HG03575 (cell line): ENCODE data around the gene SMPDL3B.

Experiments used
- ATAC-seq: cut with Tn5 transposase; IDR thresholded peaks from one replicate; pipeline ENCODE4 v1.9.1; 2021; ENCODE audit not compliant: unreplicated experiment, insufficient number of reproducible peaks, low FRiP score; ENCODE audit errors: extremely low read depth

The SMPDL3B gene

DNA sequence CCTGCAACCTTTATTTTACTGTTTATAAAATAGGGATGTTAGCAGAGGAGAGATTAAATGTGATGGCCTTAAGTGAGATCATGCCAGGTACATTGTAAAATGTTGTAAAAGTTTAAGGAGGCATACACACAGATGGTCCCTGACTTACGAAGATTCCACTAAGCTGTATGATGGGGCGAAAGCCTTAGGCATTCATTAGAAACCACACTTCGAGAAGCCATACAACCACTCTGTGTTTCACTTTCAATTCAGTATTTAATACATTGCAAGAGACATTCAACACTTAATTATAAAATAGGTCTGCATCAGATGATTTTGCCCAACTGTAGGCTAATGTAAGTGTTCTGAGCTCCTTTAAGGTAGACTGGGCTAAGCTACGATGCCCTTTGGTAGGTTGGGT, 3.7 kb downstream of the SMPDL3B start:
- ATAC-seq, result no peak

DNA sequence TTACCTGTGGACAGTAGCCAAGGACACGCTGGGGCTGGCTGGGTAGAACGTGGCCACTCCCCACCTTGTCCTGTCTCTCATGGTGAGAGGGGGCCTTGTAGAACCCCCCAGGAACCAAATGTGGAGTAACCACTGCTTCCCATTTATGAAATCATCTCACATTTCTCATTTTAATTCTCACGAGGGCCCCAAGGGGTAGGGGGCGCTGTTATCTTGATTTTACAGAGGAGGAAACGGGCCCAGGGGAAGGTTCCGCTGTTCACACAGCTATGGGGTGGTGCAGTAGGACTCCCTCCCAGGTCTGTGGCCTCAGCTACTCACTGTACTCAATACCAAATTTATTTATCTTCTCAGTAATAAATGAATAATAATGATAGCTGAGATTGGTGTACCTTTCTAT, 5.5 kb downstream of the SMPDL3B start:
- no peak for ATAC-seq

DNA sequence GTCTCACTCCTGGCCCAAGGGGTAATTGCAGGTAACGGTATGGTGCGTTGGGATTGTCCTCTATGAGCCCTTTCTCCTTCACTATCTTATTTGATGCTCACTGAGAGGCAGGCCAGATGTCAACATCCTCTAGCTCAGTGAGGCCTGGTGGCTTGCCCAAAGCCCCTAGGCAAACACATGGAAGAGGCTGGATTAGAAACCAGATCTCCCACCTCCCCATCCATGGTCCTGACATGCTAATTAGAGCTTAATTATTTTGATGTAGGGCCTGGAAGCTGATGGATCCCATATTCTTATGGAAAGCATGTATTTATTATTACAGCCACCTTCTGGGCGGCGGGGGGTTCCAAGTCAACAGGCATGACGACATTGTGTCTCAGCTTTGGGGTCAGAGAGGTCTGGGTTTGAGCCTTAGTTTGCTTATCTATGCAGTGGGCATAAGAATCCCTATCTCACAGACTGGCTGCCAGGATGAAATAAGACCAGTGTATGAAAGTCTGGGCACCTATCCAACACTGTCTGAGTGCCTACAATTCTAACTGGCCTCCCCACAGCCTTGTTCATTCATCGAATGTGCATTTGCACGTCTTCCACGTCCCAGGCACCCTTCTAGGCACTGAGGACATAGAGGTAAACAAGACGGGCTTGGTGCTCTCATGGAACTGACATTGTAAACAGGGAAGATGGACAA, 6.2 kb downstream of the SMPDL3B start:
- ATAC-seq, result no peak

DNA sequence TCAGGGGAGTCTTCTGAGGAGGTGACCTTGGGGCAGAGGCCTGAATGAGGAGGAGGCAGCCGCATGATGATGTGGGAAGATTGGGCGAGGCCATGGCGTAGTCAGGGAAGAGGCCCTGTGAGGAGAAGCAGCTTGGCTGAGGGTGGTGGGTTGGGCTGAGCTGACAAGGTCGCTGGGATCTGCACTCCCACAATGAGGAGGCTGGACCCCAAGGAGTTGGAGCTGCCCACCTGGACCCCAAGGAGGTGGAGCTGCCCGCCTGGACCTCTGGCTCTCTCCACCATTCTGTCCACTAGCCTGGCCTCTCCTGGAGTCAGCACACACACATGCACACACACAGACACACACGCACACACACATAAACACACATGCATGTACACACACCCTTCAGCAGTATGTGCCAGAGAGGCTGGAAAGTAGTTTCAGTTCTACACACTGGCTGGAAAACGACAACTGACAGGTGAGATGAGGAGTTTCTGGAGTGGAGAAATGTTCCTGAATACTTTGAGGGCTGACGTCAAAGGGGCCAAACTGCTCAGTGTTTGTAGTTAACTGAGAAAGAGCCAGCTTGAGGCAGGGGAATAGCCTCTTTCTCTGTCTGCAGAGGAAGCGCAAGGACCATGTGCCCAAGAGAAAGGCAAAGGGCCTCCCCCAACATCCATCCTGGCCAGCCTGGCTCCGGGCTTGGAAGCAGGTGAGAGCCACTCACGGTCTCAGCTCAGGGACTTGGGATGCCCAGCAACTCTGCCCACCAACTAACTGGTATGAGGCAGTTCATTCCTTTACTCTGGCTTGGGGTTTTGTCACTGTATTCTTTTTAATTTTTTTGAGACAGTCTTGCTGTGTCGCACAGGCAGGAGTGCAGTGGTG, 7.1 kb downstream of the SMPDL3B start:
- ATAC-seq, result no peak

DNA sequence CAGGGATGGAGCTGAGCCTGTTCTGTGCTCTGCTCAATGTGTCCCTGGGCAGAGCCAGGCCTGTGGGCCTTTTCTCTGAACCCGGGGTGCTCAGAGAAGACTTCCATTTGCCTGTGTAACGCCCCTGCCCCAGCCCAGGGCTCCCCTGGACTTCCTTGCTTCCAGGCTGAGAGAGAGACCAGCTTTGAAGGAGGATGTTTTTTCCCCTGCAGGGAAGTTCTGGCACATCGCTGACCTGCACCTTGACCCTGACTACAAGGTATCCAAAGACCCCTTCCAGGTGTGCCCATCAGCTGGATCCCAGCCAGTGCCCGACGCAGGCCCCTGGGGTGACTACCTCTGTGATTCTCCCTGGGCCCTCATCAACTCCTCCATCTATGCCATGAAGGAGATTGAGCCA, 10.2 kb downstream of the SMPDL3B start:
- no peak for ATAC-seq

DNA sequence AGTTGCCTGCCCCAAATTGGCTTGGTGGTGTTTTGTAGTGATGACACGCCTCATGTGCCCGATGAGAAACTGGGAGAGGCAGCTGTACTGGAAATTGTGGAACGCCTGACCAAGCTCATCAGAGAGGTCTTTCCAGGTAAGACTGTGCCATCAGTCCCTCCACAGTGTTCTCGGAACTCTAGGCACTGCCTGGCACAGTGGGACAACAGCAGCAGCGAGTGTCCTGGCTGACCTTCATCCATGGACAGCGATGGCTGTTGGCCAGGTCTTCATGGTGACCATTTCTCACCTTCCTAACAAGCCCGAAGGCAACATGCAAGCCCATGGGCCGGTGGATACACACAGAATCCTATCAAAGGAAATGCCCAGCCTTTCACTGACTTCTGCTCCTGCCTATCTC, 14.2 kb downstream of the SMPDL3B start:
- no peak for ATAC-seq

DNA sequence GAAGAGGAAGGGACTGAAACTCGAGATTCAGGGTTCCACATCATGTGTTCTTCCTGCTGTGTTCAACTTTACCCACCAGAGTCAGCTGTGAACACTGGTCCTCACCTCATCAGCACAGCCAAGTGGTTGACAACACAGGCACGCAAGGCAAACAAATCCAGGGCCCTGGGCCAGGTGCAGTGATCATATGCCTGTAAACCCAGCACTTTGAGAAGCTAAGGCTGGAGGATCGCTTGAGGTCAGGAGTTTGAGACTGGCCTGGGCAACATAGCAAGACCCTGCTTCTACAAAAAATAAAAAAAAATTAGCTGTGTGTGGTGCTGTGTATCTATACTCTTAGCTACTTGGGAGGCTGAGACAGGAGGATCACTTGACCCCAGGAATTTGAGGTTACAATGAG, 16.6 kb downstream of the SMPDL3B start:
- no peak for ATAC-seq

DNA sequence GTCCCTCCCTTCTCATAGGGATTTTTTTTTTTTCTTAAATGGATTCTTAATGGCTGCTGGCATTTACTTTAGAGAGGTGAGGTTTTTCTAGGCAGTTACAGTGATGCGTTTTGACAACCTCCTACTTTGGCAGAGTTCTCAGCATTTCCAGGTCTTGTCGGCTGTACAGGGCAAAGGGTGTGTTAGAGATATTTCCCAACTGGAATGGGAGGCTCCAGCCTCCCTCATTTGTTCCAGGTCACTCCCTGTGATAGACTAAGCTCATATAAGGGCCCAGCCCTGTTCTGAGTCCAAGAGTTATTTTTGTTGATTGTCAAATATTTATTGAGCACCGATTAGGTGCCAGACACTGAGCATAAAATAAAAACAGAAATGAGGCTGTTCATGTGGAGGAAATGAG, 17.3 kb downstream of the SMPDL3B start:
- no peak for ATAC-seq

DNA sequence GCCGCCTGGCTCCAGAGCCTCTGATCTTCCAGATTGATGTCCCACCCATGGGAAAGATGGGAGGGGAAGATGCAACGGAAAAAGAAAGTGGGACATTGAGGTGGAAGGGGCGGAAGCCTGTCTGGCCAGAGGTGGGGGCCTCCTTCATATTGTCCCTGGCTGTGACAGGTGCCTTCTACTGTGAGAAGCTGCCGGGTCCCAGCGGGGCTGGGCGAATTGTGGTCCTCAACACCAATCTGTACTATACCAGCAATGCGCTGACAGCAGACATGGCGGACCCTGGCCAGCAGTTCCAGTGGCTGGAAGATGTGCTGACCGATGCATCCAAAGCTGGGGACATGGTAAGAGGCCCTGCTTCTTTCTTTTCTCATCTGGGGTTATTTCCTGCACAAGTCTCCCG, 19.4 kb downstream of the SMPDL3B start:
- no peak for ATAC-seq

DNA sequence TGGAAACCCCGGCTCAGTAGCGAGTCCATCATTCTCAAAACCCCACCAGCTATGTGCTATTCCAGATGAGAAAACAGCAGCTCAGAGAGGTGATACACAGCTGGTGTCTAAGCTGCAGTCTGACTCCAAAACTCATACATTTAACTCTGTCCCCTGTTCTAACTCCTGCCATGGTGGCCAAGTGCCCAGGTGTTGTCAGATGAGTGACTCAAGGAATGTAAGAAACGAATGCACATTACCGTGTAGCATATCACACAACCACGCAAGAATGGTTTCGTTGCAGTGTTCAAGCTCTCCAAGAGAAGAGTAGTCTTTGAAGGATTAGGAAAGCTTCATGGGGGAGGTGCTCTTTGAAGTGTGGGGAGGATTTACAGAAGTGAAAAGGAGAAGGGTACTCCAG, 20.3 kb downstream of the SMPDL3B start:
- no peak for ATAC-seq

DNA sequence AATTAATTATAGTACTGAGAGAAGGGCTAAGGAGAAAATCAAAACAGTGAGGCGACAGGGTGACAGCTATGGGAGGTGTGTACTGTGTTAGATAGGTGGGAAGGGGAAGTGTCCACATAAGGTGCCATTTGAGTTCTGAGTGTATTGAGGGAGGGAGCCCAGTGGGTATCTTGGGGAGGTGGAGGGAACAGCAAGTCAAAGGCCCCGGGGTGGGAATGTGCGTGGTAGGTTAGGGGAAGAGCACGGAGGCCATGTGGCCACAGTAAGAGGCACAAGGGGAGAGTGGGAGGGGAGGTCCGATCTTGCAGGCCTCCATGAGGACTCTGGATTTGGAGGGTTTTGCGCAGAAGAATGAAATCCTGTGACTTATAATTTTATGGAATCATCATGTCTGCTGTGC, 22.0 kb downstream of the SMPDL3B start:
- no peak for ATAC-seq

DNA sequence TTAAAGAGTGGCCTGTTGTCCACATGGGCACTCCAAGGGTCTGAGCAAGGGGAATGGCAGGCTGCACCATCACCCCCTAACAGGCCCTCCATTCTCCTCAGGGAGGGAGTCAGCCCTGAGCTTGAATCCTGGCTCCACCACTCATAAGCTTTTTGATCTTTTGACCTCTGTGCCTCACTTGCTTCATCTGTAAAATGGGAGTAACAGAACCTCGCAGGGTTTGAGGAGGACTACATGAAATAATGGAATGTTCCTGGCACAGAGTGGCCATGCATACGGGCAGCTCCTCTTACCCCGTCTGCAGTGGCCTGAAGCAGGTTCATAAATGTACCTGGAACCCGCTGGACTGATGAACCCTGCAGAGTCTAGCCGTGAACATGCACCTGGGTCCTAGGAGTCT, 22.9 kb downstream of the SMPDL3B start:
- no peak for ATAC-seq

DNA sequence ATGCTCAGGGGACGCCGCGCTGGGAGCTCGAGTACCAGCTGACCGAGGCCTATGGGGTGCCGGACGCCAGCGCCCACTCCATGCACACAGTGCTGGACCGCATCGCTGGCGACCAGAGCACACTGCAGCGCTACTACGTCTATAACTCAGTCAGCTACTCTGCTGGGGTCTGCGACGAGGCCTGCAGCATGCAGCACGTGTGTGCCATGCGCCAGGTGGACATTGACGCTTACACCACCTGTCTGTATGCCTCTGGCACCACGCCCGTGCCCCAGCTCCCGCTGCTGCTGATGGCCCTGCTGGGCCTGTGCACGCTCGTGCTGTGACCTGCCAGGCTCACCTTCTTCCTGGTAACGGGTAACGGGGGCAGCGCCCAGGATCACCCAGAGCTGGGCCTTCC, 23.7 kb downstream of the SMPDL3B start:
- ATAC-seq, result no peak

DNA sequence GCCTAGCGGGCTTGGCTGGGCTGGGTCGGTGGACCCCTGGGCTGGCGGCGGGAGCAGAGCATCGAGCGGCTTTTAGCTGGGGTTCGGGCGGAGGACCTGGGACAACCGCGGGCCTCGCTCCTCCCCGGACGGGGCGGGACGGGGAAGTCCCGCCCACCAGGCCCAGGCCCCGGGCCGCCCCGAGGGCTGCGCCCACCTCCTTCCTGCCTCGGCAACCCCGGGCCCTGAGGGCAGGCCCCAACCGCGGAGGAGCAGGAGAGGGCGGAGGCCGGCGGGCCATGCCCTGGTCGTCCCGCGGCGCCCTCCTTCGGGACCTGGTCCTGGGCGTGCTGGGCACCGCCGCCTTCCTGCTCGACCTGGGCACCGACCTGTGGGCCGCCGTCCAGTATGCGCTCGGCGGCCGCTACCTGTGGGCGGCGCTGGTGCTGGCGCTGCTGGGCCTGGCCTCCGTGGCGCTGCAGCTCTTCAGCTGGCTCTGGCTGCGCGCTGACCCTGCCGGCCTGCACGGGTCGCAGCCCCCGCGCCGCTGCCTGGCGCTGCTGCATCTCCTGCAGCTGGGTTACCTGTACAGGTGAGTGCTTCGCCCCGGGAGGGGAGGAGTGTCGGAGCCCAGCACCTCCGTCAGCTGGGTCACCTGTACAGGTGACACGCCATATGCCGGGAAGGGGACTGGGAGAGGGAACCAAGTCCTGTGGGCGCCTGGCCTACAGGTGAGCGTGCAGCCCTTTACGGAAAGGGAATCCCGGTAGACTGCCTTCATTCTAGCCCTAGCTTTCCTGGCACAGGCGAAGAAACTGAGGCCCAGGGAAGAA, 25.2 kb downstream of the SMPDL3B start, which contains the start of gene XKR8:
Gene XKR8 (plus strand): TSS at position 182 of the 812 bp plus-strand sequence. CDS start 97 bp downstream, at position 279.
- ATAC-seq, result no peak

DNA sequence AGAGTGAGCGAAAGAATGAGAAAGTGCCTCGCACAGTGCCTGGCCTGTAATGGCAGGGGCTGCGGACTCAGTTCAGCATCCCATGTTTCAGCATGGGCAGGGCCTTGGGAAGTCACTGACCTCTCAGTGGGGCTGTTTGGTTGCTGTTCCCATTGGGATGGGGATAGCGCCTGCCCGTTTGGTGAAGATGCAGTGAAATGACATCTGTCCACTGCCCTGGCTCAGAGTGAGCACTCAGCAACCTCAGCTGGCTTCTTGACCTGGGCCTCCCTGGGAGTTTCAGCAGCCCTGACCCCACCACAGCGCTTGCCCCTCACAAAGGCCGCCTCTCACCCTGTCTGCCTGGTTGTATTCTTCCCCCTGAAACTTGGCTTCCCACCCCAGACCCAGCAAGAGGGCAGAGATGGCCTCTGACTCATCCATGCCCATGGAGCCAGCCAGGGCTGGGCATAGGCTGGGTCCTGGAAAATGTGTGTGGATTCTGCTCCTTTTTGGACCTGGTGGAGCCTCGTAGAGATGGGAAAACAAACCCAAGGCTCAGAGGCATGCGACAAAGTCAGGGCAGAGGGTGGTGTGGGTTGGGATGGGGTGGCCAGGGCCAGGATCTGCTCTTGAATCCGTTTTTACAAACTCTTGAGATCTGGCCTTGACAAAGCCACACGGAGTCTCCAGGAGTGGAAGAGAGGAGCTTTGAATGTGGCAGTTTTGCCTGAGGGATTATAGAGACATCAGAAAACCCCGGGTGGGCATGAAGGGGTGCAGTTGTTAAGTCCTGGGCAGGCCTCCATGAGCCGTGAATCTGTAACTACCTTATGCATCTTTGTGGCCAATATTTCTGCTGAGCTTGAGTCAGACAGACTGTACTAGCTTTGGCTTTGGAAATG, 26.2 kb downstream of the SMPDL3B start:
- no peak for ATAC-seq

DNA sequence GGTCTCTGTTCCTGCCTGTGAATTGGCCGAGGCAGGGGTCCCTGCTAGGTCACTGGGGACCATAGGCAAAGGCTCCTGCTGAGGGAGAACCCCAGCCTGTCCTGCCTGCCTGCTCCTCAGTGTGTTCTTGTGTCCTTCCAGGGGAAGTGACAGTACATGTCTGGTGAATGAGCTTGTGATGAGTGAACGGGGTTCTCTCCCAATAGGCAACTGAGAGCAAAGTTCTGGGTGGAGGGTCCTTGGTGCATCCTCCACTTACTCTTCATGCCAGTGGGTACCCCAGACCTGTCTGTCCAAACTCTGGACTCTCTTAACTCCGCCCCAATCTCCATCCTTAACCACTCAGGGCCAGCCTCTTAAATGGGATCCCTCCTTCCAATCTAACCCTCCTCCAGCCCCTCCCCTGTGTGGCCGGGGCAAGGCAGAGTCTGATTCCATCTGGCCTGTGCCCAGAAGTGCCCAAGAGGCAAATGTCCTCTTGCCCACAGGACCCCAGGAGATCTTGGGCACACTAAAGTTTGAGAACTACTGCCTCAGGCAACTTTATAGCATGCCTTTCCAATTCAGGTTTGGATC, 26.9 kb downstream of the SMPDL3B start:
- ATAC-seq, result no peak

DNA sequence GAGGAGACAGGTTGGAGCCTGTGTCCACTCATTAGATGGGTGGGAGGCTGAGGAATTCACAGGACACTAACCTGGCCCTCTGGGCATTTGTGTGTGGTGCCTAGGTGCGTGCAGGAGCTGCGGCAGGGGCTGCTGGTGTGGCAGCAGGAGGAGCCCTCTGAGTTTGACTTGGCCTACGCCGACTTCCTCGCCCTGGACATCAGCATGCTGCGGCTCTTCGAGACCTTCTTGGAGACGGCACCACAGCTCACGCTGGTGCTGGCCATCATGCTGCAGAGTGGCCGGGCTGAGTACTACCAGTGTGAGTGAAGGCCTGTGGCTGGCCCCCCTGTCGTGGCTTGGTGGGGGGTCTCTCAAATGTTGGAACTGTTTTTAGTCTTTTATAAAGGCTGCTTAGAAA, 28.6 kb downstream of the SMPDL3B start:
- ATAC-seq, result no peak

DNA sequence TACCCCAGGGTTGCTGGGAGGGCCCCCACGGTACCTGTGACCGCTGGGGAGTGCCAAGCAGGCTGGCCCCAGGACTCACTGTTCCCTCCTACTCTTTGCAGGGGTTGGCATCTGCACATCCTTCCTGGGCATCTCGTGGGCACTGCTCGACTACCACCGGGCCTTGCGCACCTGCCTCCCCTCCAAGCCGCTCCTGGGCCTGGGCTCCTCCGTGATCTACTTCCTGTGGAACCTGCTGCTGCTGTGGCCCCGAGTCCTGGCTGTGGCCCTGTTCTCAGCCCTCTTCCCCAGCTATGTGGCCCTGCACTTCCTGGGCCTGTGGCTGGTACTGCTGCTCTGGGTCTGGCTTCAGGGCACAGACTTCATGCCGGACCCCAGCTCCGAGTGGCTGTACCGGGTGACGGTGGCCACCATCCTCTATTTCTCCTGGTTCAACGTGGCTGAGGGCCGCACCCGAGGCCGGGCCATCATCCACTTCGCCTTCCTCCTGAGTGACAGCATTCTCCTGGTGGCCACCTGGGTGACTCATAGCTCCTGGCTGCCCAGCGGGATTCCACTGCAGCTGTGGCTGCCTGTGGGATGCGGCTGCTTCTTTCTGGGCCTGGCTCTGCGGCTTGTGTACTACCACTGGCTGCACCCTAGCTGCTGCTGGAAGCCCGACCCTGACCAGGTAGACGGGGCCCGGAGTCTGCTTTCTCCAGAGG, 31.8 kb downstream of the SMPDL3B start:
- no peak for ATAC-seq
